PC-9 (cell line): ENCODE data around the gene MS4A13. TPM values are rescaled to one million over a fixed set of nuclear protein-coding genes. Genes with fewer than 3 reads are reported as not detected.
A peak's percentile ranks its signal among the peaks of the same experiment; 100 is the strongest.

Experiments used
- BruUV-seq: library from RNA; stranded (reverse); fragments of 400-500 nt; replicated peaks from 2 replicates; lab custom pipeline; 2021; lab: Mats Ljungman, UMichigan
- CTCF ChIA-PET: fragments of 300-600 bp; sonication (Branson Sonifier 250); formaldehyde crosslinking; loops from one replicate; lab custom pipeline; 2022; ENCODE audit warnings: antibody characterized with exemption; lab: Charles Lee
- POLR2A ChIA-PET: fragments of 300-600 bp; sonication (Branson Sonifier 250); formaldehyde crosslinking; loops from one replicate; lab custom pipeline; 2022; ENCODE audit warnings: antibody characterized with exemption; ENCODE audit not compliant: unreplicated experiment; lab: Charles Lee
- DNase-seq, 2 experiments: peaks; one replicate each; pipeline versions ENCODE4 v3.0.0 to v3.0.0-alpha.2; 2015 to 2022; ENCODE audit warnings: mixed read lengths in 1 of 2
- H2AFZ ChIP-seq: fragments of 200-600 bp; sonication (generic); 2 replicates; pipeline ENCODE4 v1.8.1; 2017; ENCODE audit warnings: antibody characterized with exemption
- H3F3A ChIP-seq: fragments of 200-600 bp; sonication (generic); 2 replicates; pipeline ENCODE4 v1.8.1; 2017; ENCODE audit warnings: antibody characterized with exemption, mild to moderate bottlenecking, low read depth; ENCODE audit not compliant: insufficient read depth
- H3K27ac ChIP-seq: fragments of 200-600 bp; sonication (generic); 2 replicates; pipeline ENCODE4 v1.6.1; 2016; ENCODE audit warnings: mixed run types
- H3K27me3 ChIP-seq: fragments of 200-600 bp; sonication (generic); 2 replicates; pipeline ENCODE4 v1.6.1; 2016; ENCODE audit warnings: low read depth, mixed run types; ENCODE audit not compliant: insufficient read depth
- H3K36me3 ChIP-seq: fragments of 200-600 bp; sonication (generic); 2 replicates; pipeline ENCODE4 v1.6.1; 2016; ENCODE audit warnings: low read depth, mixed run types
- H3K4me1 ChIP-seq: fragments of 200-600 bp; sonication (generic); replicated peaks from 2 replicates; pipeline ENCODE4 v1.6.1; 2016; ENCODE audit warnings: mixed run types; ENCODE audit not compliant: insufficient read depth
- H3K4me2 ChIP-seq: fragments of 200-600 bp; sonication (generic); 2 replicates; pipeline ENCODE4 v1.6.1; 2017; ENCODE audit warnings: mixed run types
- H3K4me3 ChIP-seq: fragments of 200-600 bp; sonication (generic); 2 replicates; pipeline ENCODE4 v1.6.1; 2016; ENCODE audit warnings: mixed run types
- H3K79me2 ChIP-seq: fragments of 200-600 bp; sonication (generic); 2 replicates; pipeline ENCODE4 v1.6.1; 2017; ENCODE audit warnings: low read depth, mixed run types
- H3K9me2 ChIP-seq: fragments of 200-600 bp; sonication (generic); 2 replicates; pipeline ENCODE4 v1.8.1; 2017; ENCODE audit warnings: mild to moderate bottlenecking; ENCODE audit not compliant: insufficient read depth
- H3K9me3 ChIP-seq: fragments of 200-600 bp; sonication (generic); 2 replicates; pipeline ENCODE4 v1.8.1; 2016; ENCODE audit warnings: low read depth; ENCODE audit not compliant: insufficient read depth
- H4K20me1 ChIP-seq: fragments of 200-600 bp; sonication (generic); 2 replicates; pipeline ENCODE4 v1.8.1; 2017; ENCODE audit not compliant: insufficient read depth
- EZH2 ChIP-seq: fragments of 200-600 bp; sonication (generic); IDR thresholded peaks from 2 replicates; pipeline ENCODE4 v1.8.0; 2017; ENCODE audit warnings: antibody characterized with exemption, low read depth
- intact Hi-C: fragments of 100-400 bp; cut with micrococcal nuclease; formaldehyde crosslinking; loops from one replicate; pipeline ENCODE4 v1.10.0; 2022; ENCODE audit not compliant: unreplicated experiment
- total RNA-seq: library from RNA; stranded (reverse); gene quantifications from 2 replicates; pipeline ENCODE4 v1.2.3, GENCODE V29; 2021
- TF ChIP-seq, protein P1 (sequence below): fragments of 200-600 bp; sonication (generic); conservative IDR thresholded peaks from 2 replicates; pipeline ENCODE4 v1.6.1; 2017; ENCODE audit warnings: mixed run types, antibody characterized with exemption, mild to moderate bottlenecking, moderate library complexity

The MS4A13 gene
- total RNA-seq, 1 experiment from 2014 or later, result not detected

DNA sequence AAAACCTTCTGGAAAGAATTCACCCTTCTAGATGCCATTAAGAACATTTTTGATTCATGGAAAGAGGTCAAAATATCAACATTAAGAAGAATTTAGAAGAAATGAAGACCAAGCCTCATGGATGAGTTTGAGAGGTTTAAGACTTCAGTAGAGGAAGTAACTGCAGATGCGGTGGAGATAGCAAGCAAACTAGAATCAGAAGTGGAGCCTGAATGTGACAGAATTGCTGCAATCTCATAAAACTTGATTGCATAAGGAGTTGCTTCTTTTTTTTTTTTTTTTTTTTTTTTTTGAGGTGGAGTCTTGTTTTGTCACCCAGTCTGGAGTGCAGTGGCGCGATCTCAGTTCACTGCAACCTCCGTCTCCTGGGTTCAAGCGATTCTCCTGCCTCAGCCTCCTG, 51.6 kb downstream of the MS4A13 start:
- CTCF ChIA-PET, result no interaction called here
- H3K4me2 ChIP-seq, result no peak overlapping the region
- H3K9me3 ChIP-seq, result no peaks in the 10 kb centered on the region
- no peaks in the 10 kb centered on the region for H4K20me1 ChIP-seq
- H3K9me2 ChIP-seq, result no peaks in the 10 kb centered on the region
- POLR2A ChIA-PET, result no interaction called here
- H2AFZ ChIP-seq, result no peak overlapping the region
- no peaks in the 10 kb centered on the region for H3F3A ChIP-seq
- H3K79me2 ChIP-seq, result no peaks in the 10 kb centered on the region
- TF ChIP-seq EZH2, result no peak
- TF ChIP-seq, protein P1, sequence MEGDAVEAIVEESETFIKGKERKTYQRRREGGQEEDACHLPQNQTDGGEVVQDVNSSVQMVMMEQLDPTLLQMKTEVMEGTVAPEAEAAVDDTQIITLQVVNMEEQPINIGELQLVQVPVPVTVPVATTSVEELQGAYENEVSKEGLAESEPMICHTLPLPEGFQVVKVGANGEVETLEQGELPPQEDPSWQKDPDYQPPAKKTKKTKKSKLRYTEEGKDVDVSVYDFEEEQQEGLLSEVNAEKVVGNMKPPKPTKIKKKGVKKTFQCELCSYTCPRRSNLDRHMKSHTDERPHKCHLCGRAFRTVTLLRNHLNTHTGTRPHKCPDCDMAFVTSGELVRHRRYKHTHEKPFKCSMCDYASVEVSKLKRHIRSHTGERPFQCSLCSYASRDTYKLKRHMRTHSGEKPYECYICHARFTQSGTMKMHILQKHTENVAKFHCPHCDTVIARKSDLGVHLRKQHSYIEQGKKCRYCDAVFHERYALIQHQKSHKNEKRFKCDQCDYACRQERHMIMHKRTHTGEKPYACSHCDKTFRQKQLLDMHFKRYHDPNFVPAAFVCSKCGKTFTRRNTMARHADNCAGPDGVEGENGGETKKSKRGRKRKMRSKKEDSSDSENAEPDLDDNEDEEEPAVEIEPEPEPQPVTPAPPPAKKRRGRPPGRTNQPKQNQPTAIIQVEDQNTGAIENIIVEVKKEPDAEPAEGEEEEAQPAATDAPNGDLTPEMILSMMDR, result no peak
- no peak overlapping the region for H3K27ac ChIP-seq
- H3K4me3 ChIP-seq, result no peak overlapping the region
- no peaks in the 10 kb centered on the region for H3K27me3 ChIP-seq
- no TSS peak for BruUV-seq
- H3K36me3 ChIP-seq, result no peaks in the 10 kb centered on the region
- H3K4me1 ChIP-seq, result no peaks in the 10 kb centered on the region
- DNase-seq, result no peak
- intact Hi-C loops, result no loop called here

DNA sequence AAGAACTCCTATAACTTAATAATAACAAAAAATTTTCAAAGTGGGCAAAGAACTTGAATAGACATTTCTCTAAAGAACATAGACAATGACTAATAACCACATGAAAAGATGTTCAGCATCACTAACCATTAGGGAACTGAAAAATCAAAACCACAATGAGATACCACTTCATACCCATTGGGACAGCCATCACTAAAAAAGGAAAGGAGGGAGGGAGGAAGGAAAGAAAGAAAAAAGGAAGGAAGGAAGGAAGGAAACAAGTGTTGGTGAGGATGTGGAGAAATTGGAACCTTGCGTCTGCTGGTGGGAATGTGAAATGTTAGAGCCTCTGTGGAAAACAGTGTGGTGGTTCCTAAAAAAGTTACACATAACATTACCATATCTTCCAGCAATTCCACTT, 55.8 kb downstream of the MS4A13 start:
- H3K79me2 ChIP-seq, result no peaks in the 10 kb centered on the region
- no peak overlapping the region for H3K27ac ChIP-seq
- H3K4me1 ChIP-seq, result no peaks in the 10 kb centered on the region
- no peaks in the 10 kb centered on the region for H3K27me3 ChIP-seq
- no peaks in the 10 kb centered on the region for H3K9me2 ChIP-seq
- no TSS peak for BruUV-seq
- H3K9me3 ChIP-seq, result no peaks in the 10 kb centered on the region
- H3K4me3 ChIP-seq, result no peak overlapping the region
- DNase-seq, result no peak
- intact Hi-C loops, result no loop called here
- no peak overlapping the region for H2AFZ ChIP-seq
- no peaks in the 10 kb centered on the region for H3F3A ChIP-seq
- H3K4me2 ChIP-seq, result no peak overlapping the region
- H3K36me3 ChIP-seq, result no peaks in the 10 kb centered on the region
- ChIA-PET POLR2A (no interaction called here), CTCF (no interaction called here)
- no peak for TF ChIP-seq EZH2
- TF ChIP-seq, protein P1, result no peak
- H4K20me1 ChIP-seq, result no peaks in the 10 kb centered on the region

DNA sequence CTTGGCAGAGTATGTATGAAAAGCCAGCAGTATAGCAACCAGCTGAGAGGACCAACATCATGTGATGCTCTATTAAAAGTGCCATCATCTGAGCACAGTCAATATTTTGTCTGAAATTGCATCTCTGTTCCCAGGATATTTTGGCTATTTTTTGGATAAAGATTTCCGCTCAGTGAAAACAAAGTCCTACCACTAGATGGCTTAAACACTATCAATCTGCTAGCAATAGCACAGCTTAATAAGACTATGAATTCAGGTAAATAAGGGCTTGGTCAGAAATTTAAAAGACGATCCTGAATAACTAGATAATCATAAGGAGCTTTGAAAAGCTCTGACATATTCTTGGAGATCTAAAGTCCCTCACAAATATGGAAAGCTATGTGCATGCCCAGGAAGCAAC, 74.4 kb downstream of the MS4A13 start:
- Histone ChIP-seq H3K4me1 (no peaks in the 10 kb centered on the region), H3K36me3 (no peaks in the 10 kb centered on the region), H3F3A (no peaks in the 10 kb centered on the region), H3K27me3 (no peaks in the 10 kb centered on the region), H3K27ac (no peak overlapping the region), H2AFZ (no peak overlapping the region), H4K20me1 (no peaks in the 10 kb centered on the region), H3K4me3 (no peak overlapping the region), H3K9me3 (no peaks in the 10 kb centered on the region), H3K79me2 (no peaks in the 10 kb centered on the region), H3K9me2 (peaks cover 7% of the 10 kb centered on the region), H3K4me2 (no peak overlapping the region)
- CTCF ChIA-PET, result no interaction called here
- intact Hi-C loops, result no loop called here
- POLR2A ChIA-PET, result no interaction called here
- no TSS peak for BruUV-seq
- TF ChIP-seq EZH2, result no peak
- TF ChIP-seq, protein P1, result peak; percentile 61; the same call in 1 of the 2 replicates
- no peak for DNase-seq

Other genes starting within 250 kb of the MS4A13 start
- gene MS4A4A, start 234.7 kb upstream of the MS4A13 start, total RNA-seq, result not detected in 2 replicates
- not detected in 2 replicates for gene MS4A6E, start 188.1 kb upstream of the MS4A13 start, total RNA-seq
- not detected in 2 replicates for gene MS4A7, start 136.9 kb upstream of the MS4A13 start, total RNA-seq
- gene MS4A14, start 118.9 kb upstream of the MS4A13 start, total RNA-seq, result not detected in 2 replicates
- not detected in 2 replicates for gene MS4A5, start 85.8 kb upstream of the MS4A13 start, total RNA-seq
- not detected in 2 replicates for gene MS4A1, start 59.5 kb upstream of the MS4A13 start, total RNA-seq
- gene MS4A12, start 22.6 kb upstream of the MS4A13 start, total RNA-seq, result not detected in 2 replicates
- gene MS4A8, start 184.2 kb downstream of the MS4A13 start, total RNA-seq, result not detected in 2 replicates
- not detected in 2 replicates for gene MS4A18, start 209.3 kb downstream of the MS4A13 start, total RNA-seq
- gene MS4A15, start 241.5 kb downstream of the MS4A13 start, total RNA-seq, result not detected in 2 replicates